GM12875 (cell line): ENCODE measurements around the gene AGXT.

ENCODE experiments used
- H3K4me3 ChIP-seq: one replicate; pipeline ENCODE4 v1.5.1; 2011; ENCODE audit warnings: low read depth, low read length, control low read depth
- CTCF ChIP-seq: IDR thresholded peaks from 2 replicates; pipeline ENCODE4 v1.5.1; 2011; ENCODE audit warnings: low read depth, mild to moderate bottlenecking, control low read depth, inconsistent platforms, low read length, moderate library complexity, borderline replicate concordance; ENCODE audit not compliant: insufficient read depth

Gene AGXT

DNA sequence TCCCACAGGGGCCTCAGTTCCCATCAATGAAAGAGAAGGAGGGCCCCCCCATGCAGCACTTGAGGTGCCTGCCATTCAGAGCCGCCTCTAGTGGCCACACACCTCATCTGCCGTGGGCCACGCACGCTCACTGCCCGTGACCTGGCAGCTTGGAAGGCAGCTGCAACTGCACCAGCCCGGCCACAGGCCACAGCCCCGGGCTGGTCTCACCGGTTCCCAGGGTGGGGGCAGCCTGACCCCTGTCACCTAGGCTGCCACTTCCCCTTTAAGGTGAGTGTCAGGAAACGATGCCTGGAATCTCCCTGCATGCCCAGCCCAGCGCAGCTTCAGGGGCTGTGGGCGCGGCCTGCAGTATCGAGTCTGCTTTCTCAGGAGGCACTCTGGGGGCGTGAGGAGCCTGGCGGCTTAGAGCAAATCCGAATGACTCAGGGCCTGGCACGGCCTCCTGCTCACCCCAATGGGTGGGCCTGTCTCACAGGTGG is 24.8 kb downstream of the AGXT start:
- no peak overlapping the region for H3K4me3 ChIP-seq
- TF ChIP-seq CTCF: no peak

DNA sequence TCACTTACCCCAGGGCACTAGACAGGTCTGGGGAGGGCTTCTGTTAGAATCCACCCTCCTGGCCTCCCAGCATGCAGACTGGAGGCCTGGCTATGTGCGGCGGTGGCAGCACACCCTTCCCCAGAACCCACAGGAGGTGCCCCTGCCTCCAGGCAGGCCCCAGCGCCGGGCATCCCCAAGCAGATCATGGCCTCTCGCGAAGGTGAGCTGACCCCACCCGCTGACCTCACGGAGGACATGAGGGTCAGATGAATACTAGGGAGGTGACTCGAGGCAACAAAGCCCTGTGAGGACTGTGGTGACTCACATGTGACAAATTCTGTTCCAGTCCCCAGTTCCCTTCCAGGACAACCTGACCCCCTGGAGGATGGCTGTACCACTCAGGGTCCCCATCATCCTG is 25.4 kb downstream of the AGXT start:
- H3K4me3 ChIP-seq: no peak overlapping the region
- no peak for TF ChIP-seq CTCF

- no peak overlapping the region for H3K4me3 ChIP-seq
- no peak for TF ChIP-seq CTCF
Observed at GRCh38 chr2:240894836-240895558, 26.4 kb downstream of the AGXT start.

- TF ChIP-seq CTCF: no peak
- H3K4me3 ChIP-seq: no peak within 1 kb of the TSS
Observed at GRCh38 chr2:240895656-240896388, 27.2 kb downstream of the AGXT start, which contains the start of gene MAB21L4. TSS of gene MAB21L4 (minus strand) at chr2:240896156. CDS start at chr2:240895997, 159 bp downstream.

- no peak for TF ChIP-seq CTCF
Observed at GRCh38 chr2:240896394-240896793, 27.8 kb downstream of the AGXT start.

GRCh38 chr2:240896871-240897692 is 28.5 kb downstream of the AGXT start:
- H3K4me3 ChIP-seq: no peak overlapping the region
- no peak for TF ChIP-seq CTCF

More at GRCh38 chr2:240896394-240896793, 27.8 kb downstream of the AGXT start:
- no peak overlapping the region for H3K4me3 ChIP-seq
